Measurements from ENCODE around the gene ARSK. TPM values are rescaled to one million over a fixed set of nuclear protein-coding genes. Genes with fewer than 3 reads are reported as not detected.

Gene ARSK
- total and polyA plus RNA-seq, 10 of the 15 experiments (the other 5 are each of a cell fraction or from before 2014, with no cell fraction given) = 1.6 to 9.5 (median 5.8) TPM

GRCh38 chr5:95532415-95532814, 22.5 kb upstream of the ARSK start:
- FAIRE-seq = peak; percentile 7
- no peaks in the 10 kb centered on the region for H3K9me3 ChIP-seq (replicated peaks; ENCODE audit: control insufficient read depth, insufficient read depth, low read length)
- RAD21 ChIA-PET (ENCODE audit: unreplicated experiment) = interaction anchor here (1.1 kb wide), 1 partner anchor 563 kb away, joined by 3 read pairs; no protein-coding TSS in a partner anchor
- H3K4me2 ChIP-seq (ENCODE audit: control insufficient read depth, insufficient read depth) = no peak overlapping the region
- no peak overlapping the region for H3K4me3 ChIP-seq
- no peak overlapping the region for H3K27ac ChIP-seq (ENCODE audit: control insufficient read depth, insufficient read depth)
- no peaks in the 10 kb centered on the region for H3K79me2 ChIP-seq (ENCODE audit: control insufficient read depth, insufficient read depth, low read length)
- intact Hi-C loops (cut with micrococcal nuclease; ENCODE audit: unreplicated experiment) = no loop called here
- ATAC-seq = no peak
- WGBS (ENCODE audit: insufficient coverage, insufficient replicate concordance, low lambda C conversion rate, missing lambda C conversion rate) = 94% methylated on average over 2 of the region's 2 CpGs
- SMC1A ChIA-PET (ENCODE audit: uncharacterized antibody, unreplicated experiment) = interaction anchor here (0.6 to 1.5 kb wide), 5 partner anchors 9 to 359 kb away, joined by 3 read pairs; no protein-coding TSS in a partner anchor
- no peak for DNase-seq (ENCODE audit: low read depth, low spot score)
- TF ChIP-seq KDM1A (IDR thresholded peaks at IDR 0.05; ENCODE audit: borderline replicate concordance) (no peak), SPI1 (IDR thresholded peaks at IDR 0.05; ENCODE audit: borderline replicate concordance, insufficient read depth, low read depth, low read length) (no peak), ZZZ3 (IDR thresholded peaks at IDR 0.05; ENCODE audit: control insufficient read depth, insufficient read length, low read depth) (no peak)
- no peak overlapping the region for H2AFZ ChIP-seq (ENCODE audit: control insufficient read depth, low read depth, low read length)
- POLR2A ChIA-PET = interaction anchor here (0.7 to 1.5 kb wide), 2 partner anchors 8 to 9 kb away, joined by 4 read pairs; no protein-coding TSS in a partner anchor
- no peaks in the 10 kb centered on the region for H3K27me3 ChIP-seq (replicated peaks in 1 of 2; ENCODE audit: control insufficient read depth in 2 of 2, insufficient read depth in 2 of 2, low read length in 1 of 2)
- no TSS peak for BruUV-seq (replicated peaks)
- H3K9ac ChIP-seq (ENCODE audit: control insufficient read depth, insufficient read depth, low read length) = no peak overlapping the region
- in situ Hi-C loops (cut with MboI) = no loop called here
- peaks cover 3 to 8% of the 10 kb centered on the region in 2 experiments; a peak in 2 of 4 replicates for H3K36me3 ChIP-seq (ENCODE audit: control insufficient read depth in 2 of 2, insufficient read depth in 2 of 2, low read length in 1 of 2)
- H3K4me1 ChIP-seq (ENCODE audit: control insufficient read depth, insufficient read depth, low read length) = peaks cover 4% of the 10 kb centered on the region; the same call in 1 of the 2 replicates
- CTCF ChIA-PET = interaction anchor here (1.7 kb wide), 1 partner anchor 9 kb away, joined by 5 read pairs; no protein-coding TSS in a partner anchor
- H4K20me1 ChIP-seq (ENCODE audit: control insufficient read depth, insufficient read depth) = no peaks in the 10 kb centered on the region

GRCh38 chr5:95533106-95533505, 21.8 kb upstream of the ARSK start:
- RAD21 ChIA-PET (ENCODE audit: unreplicated experiment) = interaction anchor here (1.1 kb wide), 1 partner anchor 564 kb away, joined by 3 read pairs; no protein-coding TSS in a partner anchor

More at GRCh38 chr5:95533106-95533505, 21.8 kb upstream of the ARSK start:
- H3K9ac ChIP-seq (ENCODE audit: control insufficient read depth, insufficient read depth, low read length) = no peak overlapping the region
- no peak overlapping the region for H3K4me2 ChIP-seq (ENCODE audit: control insufficient read depth, insufficient read depth)
- no peaks in the 10 kb centered on the region for H4K20me1 ChIP-seq (ENCODE audit: control insufficient read depth, insufficient read depth)
- SMC1A ChIA-PET (ENCODE audit: uncharacterized antibody, unreplicated experiment) = interaction anchor here (0.6 to 1.5 kb wide), 6 partner anchors 10 to 360 kb away, joined by 3 read pairs; no protein-coding TSS in a partner anchor
- H3K9me3 ChIP-seq (replicated peaks; ENCODE audit: control insufficient read depth, insufficient read depth, low read length) = no peaks in the 10 kb centered on the region
- H3K4me3 ChIP-seq = no peak overlapping the region
- in situ Hi-C loops (cut with MboI) = no loop called here
- no peaks in the 10 kb centered on the region for H3K79me2 ChIP-seq (ENCODE audit: control insufficient read depth, insufficient read depth, low read length)
- CTCF ChIA-PET = interaction anchor here (0.6 to 1.7 kb wide), 2 partner anchors 9 to 245 kb away, joined by 3 to 5 read pairs; no protein-coding TSS in a partner anchor
- H3K27me3 ChIP-seq (replicated peaks in 1 of 2; ENCODE audit: control insufficient read depth in 2 of 2, insufficient read depth in 2 of 2, low read length in 1 of 2) = no peaks in the 10 kb centered on the region
- peaks cover 4% of the 10 kb centered on the region; the same call in 1 of the 2 replicates for H3K4me1 ChIP-seq (ENCODE audit: control insufficient read depth, insufficient read depth, low read length)
- TF ChIP-seq PRDM15 (CRISPR knock-in tag; IDR thresholded peaks at IDR 0.05) = no peak
- intact Hi-C loops (cut with micrococcal nuclease; ENCODE audit: unreplicated experiment) = no loop called here
- WGBS (ENCODE audit: insufficient coverage, insufficient replicate concordance, low lambda C conversion rate, missing lambda C conversion rate) = 97% methylated on average over 2 of the region's 2 CpGs
- no peak overlapping the region for H2AFZ ChIP-seq (ENCODE audit: control insufficient read depth, low read depth, low read length)
- POLR2A ChIA-PET = no interaction called here
- BruUV-seq (replicated peaks) = no TSS peak
- H3K27ac ChIP-seq (ENCODE audit: control insufficient read depth, insufficient read depth) = no peak overlapping the region
- FAIRE-seq (peak; percentile 56), ATAC-seq (no peak), DNase-seq (ENCODE audit: low read depth, low spot score) (no peak)
- H3K36me3 ChIP-seq (ENCODE audit: control insufficient read depth in 2 of 2, insufficient read depth in 2 of 2, low read length in 1 of 2) = peaks cover 3 to 7% of the 10 kb centered on the region in 2 experiments; a peak in 2 of 4 replicates

All from GM12878 (cell line).